ENCODE measurements around the gene STARD9. TPM values are rescaled to one million over a fixed set of nuclear protein-coding genes. Genes with fewer than 3 reads are reported as not detected.
A peak's percentile ranks its signal among the peaks of the same experiment; 100 is the strongest.

The STARD9 gene
- total and polyA plus RNA-seq, 2 of the 13 experiments (the other 11 are each of a cell fraction or from before 2014, with no cell fraction given): 5.3 to 7.5 TPM

DNA sequence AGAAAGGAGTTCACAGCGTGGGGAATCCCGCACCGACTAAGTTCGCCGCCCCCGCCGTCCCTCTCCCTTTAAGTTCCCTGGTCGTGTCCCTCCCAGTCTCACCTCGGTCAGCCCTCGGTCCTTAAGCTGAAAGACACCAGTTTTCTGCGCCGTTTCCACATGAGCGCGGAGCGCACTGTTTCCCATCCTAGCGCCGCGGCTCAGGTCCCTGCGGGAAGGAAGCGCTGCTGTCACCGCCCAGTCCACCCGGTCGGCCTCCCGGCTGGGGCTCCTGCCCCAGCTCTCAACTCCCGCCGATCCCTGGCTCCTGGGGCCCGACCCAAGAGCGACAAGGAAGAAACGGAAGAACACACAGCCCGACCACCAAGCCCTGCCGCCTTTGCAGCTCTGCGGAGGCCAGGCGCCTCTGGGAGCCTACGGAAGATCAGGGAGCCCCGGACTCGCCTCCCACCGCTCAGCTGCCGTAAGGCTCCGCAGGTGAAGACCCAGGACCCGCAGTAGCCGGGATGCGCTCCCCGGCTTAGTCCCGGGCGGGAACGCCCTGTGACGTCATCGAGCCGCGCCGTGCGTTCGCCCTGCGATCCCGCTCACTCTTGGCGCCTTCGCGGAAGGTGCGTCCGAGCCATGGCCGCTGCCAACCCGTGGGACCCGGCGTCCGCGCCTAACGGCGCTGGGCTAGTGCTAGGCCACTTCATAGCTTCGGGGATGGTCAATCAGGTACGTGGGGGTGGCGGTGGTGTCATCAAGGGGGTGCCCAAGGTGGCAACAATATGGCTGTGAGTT, 27.0 kb upstream of the STARD9 start, which contains the start of the genes HAUS2 and LRRC57 (continued):
- TF ChIP-seq, protein P1, sequence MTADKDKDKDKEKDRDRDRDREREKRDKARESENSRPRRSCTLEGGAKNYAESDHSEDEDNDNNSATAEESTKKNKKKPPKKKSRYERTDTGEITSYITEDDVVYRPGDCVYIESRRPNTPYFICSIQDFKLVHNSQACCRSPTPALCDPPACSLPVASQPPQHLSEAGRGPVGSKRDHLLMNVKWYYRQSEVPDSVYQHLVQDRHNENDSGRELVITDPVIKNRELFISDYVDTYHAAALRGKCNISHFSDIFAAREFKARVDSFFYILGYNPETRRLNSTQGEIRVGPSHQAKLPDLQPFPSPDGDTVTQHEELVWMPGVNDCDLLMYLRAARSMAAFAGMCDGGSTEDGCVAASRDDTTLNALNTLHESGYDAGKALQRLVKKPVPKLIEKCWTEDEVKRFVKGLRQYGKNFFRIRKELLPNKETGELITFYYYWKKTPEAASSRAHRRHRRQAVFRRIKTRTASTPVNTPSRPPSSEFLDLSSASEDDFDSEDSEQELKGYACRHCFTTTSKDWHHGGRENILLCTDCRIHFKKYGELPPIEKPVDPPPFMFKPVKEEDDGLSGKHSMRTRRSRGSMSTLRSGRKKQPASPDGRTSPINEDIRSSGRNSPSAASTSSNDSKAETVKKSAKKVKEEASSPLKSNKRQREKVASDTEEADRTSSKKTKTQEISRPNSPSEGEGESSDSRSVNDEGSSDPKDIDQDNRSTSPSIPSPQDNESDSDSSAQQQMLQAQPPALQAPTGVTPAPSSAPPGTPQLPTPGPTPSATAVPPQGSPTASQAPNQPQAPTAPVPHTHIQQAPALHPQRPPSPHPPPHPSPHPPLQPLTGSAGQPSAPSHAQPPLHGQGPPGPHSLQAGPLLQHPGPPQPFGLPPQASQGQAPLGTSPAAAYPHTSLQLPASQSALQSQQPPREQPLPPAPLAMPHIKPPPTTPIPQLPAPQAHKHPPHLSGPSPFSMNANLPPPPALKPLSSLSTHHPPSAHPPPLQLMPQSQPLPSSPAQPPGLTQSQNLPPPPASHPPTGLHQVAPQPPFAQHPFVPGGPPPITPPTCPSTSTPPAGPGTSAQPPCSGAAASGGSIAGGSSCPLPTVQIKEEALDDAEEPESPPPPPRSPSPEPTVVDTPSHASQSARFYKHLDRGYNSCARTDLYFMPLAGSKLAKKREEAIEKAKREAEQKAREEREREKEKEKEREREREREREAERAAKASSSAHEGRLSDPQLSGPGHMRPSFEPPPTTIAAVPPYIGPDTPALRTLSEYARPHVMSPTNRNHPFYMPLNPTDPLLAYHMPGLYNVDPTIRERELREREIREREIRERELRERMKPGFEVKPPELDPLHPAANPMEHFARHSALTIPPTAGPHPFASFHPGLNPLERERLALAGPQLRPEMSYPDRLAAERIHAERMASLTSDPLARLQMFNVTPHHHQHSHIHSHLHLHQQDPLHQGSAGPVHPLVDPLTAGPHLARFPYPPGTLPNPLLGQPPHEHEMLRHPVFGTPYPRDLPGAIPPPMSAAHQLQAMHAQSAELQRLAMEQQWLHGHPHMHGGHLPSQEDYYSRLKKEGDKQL (CRISPR knock-in tag; IDR thresholded peaks at IDR 0.05; ENCODE audit: low read depth): no peak
- TF ChIP-seq ZBTB33 (CRISPR knock-in tag; IDR thresholded peaks at IDR 0.05): no peak
- TF ChIP-seq GMEB1 (CRISPR knock-in tag; IDR thresholded peaks at IDR 0.05; ENCODE audit: borderline replicate concordance): peak; percentile 92
- no peak for TF ChIP-seq TBL1XR1 (IDR thresholded peaks at IDR 0.05; ENCODE audit: borderline replicate concordance, low read length, partially characterized antibody)
- TF ChIP-seq SP140L (CRISPR knock-in tag; IDR thresholded peaks at IDR 0.05; ENCODE audit: borderline replicate concordance): no peak
- TF ChIP-seq ZBTB3 (CRISPR knock-in tag; IDR thresholded peaks at IDR 0.05; ENCODE audit: borderline replicate concordance, low read depth): peak; percentile 80; the same call in 1 of the 2 replicates
- TF ChIP-seq TOE1 (CRISPR knock-in tag; IDR thresholded peaks at IDR 0.05): no peak
- TF ChIP-seq HNRNPL (IDR thresholded peaks at IDR 0.05; ENCODE audit: low read depth, low read length): peak; percentile 67; the same call in 1 of the 2 replicates
- peak; percentile 92 for TF ChIP-seq ZNF687 (CRISPR knock-in tag; IDR thresholded peaks at IDR 0.05)
- TF ChIP-seq KLF15 (CRISPR knock-in tag; IDR thresholded peaks at IDR 0.05; ENCODE audit: borderline replicate concordance): peak; percentile 92; the same call in 1 of the 2 replicates
- no peak for TF ChIP-seq SYNCRIP (IDR thresholded peaks at IDR 0.05; ENCODE audit: insufficient read depth, low read depth, low read length)
- TF ChIP-seq ZNF441 (CRISPR knock-in tag; IDR thresholded peaks at IDR 0.05; ENCODE audit: borderline replicate concordance): peak; percentile 30; the same call in 1 of the 2 replicates
